ENCODE measurements around the gene NUPR1. TPM values are rescaled to one million over a fixed set of nuclear protein-coding genes. Genes with fewer than 3 reads are reported as not detected.

The NUPR1 gene
- total and polyA plus RNA-seq, 4 experiments from 2014 or later, result not detected

- DNase-seq, result peak in 4 of 5 donors; percentile 51 to 66 (median 56)
- Mint-ChIP-seq H3K4me3 (peak overlapping the region in 7 of 8 donors; percentile 54 to 86 (median 77)), H3K27ac (peak overlapping the region; percentile 90 to 97 (median 96)), H3K4me1 (peaks cover 29 to 56% (median 45%) of the 10 kb centered on the region in 4 donors), H3K36me3 (peaks cover 4 to 6% of the 10 kb centered on the region in 2 donors), H3K9me3 (peaks cover 0 to 6% (median 0%) of the 10 kb centered on the region in 8 donors), H3K27me3 (no peaks in the 10 kb centered on the region)
- Histone ChIP-seq H3K36me3 (ENCODE audit: insufficient read depth, low read length) (no peaks in the 10 kb centered on the region), H3K9me3 (ENCODE audit: control insufficient read depth in 1 of 2, low read length in 2 of 2) (no peaks in the 10 kb centered on the region), H3K4me3 (ENCODE audit: low read length in 2 of 2) (no peak overlapping the region), H3K27ac (ENCODE audit: low read depth, low read length) (peak overlapping the region; percentile 37), H3K27me3 (ENCODE audit: insufficient read depth, low read length) (no peaks in the 10 kb centered on the region), H3K4me1 (ENCODE audit: insufficient read depth, low read length) (peaks cover 38% of the 10 kb centered on the region)
- POLR2A ChIA-PET (ENCODE audit: partially characterized antibody), result interaction anchor here (0.8 to 3.6 kb wide), 15 partner anchors 9 to 46 kb away, joined by 3 to 122 read pairs (median 6); partner anchors contain the start of genes APOBR, CLN3 and SGF29
- intact Hi-C loops (cut with micrococcal nuclease), result loop anchor here (1.0 kb wide), 1 partner anchor 40 kb away; the partner anchor contains the start of gene APOBR
- CTCF ChIA-PET (ENCODE audit: partially characterized antibody), result interaction anchor here (1.0 to 2.0 kb wide), 9 partner anchors 8 to 41 kb away, joined by 3 to 12 read pairs (median 4); partner anchors contain the start of genes APOBR and SGF29
Observed at GRCh38 chr16:28534542-28535373, 4.0 kb downstream of the NUPR1 start.

DNA sequence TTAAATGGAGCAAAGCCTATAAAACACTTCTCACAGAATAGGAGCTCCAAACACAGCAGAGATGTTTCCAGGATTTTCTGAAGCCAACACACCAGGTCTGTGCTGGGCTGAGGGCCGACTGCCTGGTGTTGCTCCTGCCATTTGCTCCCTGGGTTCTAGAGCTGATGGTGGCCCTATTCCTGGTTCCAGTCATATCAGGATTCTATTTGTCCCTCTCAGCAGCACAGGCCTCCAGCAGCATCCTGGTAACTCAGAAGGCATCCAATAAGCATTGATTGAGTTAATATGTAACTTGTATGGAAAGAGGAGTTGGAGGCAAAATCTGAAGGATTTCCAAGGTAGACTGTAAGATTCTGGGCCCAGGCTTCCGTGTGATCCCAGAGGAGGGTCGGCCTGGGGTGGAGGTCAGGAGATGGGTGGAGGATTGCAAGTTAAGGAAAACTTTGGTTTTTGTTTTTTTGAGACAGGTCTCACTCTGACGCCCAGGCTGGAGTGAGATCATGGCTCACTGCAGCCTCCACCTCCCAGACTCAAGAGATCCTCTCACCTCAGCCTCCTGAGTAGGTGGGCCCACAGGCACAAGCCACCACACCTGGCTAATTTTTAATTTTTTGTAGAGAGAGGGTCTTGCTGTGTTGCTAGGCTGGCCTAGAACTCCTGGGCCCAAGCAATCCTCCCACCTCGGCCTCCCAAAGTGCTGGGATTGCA, 5.7 kb downstream of the NUPR1 start:
- no peak overlapping the region for H3K27ac ChIP-seq (ENCODE audit: low read depth, low read length)
- no peaks in the 10 kb centered on the region for H3K27me3 ChIP-seq (ENCODE audit: insufficient read depth, low read length)
- peak overlapping the region in 1 of 2 donors; percentile 8 for H3K4me3 ChIP-seq (ENCODE audit: low read length in 2 of 2)
- peak overlapping the region in 5 of 8 donors; percentile 16 to 62 (median 46) for H3K4me3 Mint-ChIP-seq
- H3K36me3 ChIP-seq (ENCODE audit: insufficient read depth, low read length), result no peaks in the 10 kb centered on the region
- DNase-seq, result no peak
- H3K9me3 ChIP-seq (ENCODE audit: control insufficient read depth in 1 of 2, low read length in 2 of 2), result no peaks in the 10 kb centered on the region
- peaks cover 38% of the 10 kb centered on the region for H3K4me1 ChIP-seq (ENCODE audit: insufficient read depth, low read length)
- peak overlapping the region in 6 of 7 donors; percentile 88 to 92 (median 89) for H3K27ac Mint-ChIP-seq
- CTCF ChIA-PET (ENCODE audit: partially characterized antibody), result interaction anchor here (2.0 kb wide), 1 partner anchor 22 kb away, joined by 7 read pairs; no protein-coding TSS in a partner anchor
- intact Hi-C loops (cut with micrococcal nuclease), result no loop called here
- peaks cover 4 to 6% of the 10 kb centered on the region in 2 donors for H3K36me3 Mint-ChIP-seq
- peaks cover 0 to 6% (median 0%) of the 10 kb centered on the region in 8 donors for H3K9me3 Mint-ChIP-seq
- H3K4me1 Mint-ChIP-seq, result peaks cover 29 to 55% (median 44%) of the 10 kb centered on the region in 4 donors
- POLR2A ChIA-PET (ENCODE audit: partially characterized antibody), result interaction anchor here (1.3 to 3.6 kb wide), 8 partner anchors 10 to 40 kb away, joined by 3 to 122 read pairs (median 13); partner anchors contain the start of genes APOBR, CLN3 and SGF29
- H3K27me3 Mint-ChIP-seq, result no peaks in the 10 kb centered on the region

GRCh38 chr16:28531777-28532744, 6.7 kb downstream of the NUPR1 start:
- H3K27ac Mint-ChIP-seq, result peak overlapping the region in 5 of 7 donors; percentile 10 to 92 (median 86)
- intact Hi-C loops (cut with micrococcal nuclease), result no loop called here

GRCh38 chr16:28529124-28529523, 9.7 kb downstream of the NUPR1 start:
- POLR2A ChIA-PET (ENCODE audit: partially characterized antibody), result interaction anchor here (1.6 kb wide), 1 partner anchor 35 kb away, joined by 5 read pairs; the partner anchor contains the start of gene APOBR

More at GRCh38 chr16:28531777-28532744, 6.7 kb downstream of the NUPR1 start:
- CTCF ChIA-PET (ENCODE audit: partially characterized antibody), result no interaction called here
- Histone ChIP-seq H3K27me3 (ENCODE audit: insufficient read depth, low read length) (no peaks in the 10 kb centered on the region), H3K4me1 (ENCODE audit: insufficient read depth, low read length) (peaks cover 38% of the 10 kb centered on the region), H3K36me3 (ENCODE audit: insufficient read depth, low read length) (no peaks in the 10 kb centered on the region), H3K27ac (ENCODE audit: low read depth, low read length) (no peak overlapping the region), H3K4me3 (ENCODE audit: low read length in 2 of 2) (no peak overlapping the region), H3K9me3 (ENCODE audit: control insufficient read depth in 1 of 2, low read length in 2 of 2) (no peaks in the 10 kb centered on the region)
- H3K9me3 Mint-ChIP-seq, result peaks cover 0 to 6% (median 0%) of the 10 kb centered on the region in 8 donors
- H3K4me1 Mint-ChIP-seq, result peaks cover 25 to 45% (median 36%) of the 10 kb centered on the region in 4 donors
- peak overlapping the region in 2 of 8 donors; percentile 5 to 50 for H3K4me3 Mint-ChIP-seq
- no peaks in the 10 kb centered on the region for H3K27me3 Mint-ChIP-seq
- DNase-seq, result no peak
- peaks cover 4 to 6% of the 10 kb centered on the region in 2 donors for H3K36me3 Mint-ChIP-seq
- POLR2A ChIA-PET (ENCODE audit: partially characterized antibody), result interaction anchor here (0.8 to 3.6 kb wide), 5 partner anchors 9 to 39 kb away, joined by 3 to 122 read pairs (median 4); partner anchors contain the start of genes APOBR and CLN3

GRCh38 chr16:28528463-28528867, 10.3 kb downstream of the NUPR1 start:
- POLR2A ChIA-PET (ENCODE audit: partially characterized antibody), result interaction anchor here (1.6 kb wide), 1 partner anchor 34 kb away, joined by 5 read pairs; the partner anchor contains the start of gene APOBR
- intact Hi-C loops (cut with micrococcal nuclease), result no loop called here

More at GRCh38 chr16:28529124-28529523, 9.7 kb downstream of the NUPR1 start:
- Mint-ChIP-seq H3K36me3 (peaks cover 0 to under 1% of the 10 kb centered on the region in 2 donors), H3K27ac (no peak overlapping the region), H3K9me3 (no peaks in the 10 kb centered on the region), H3K27me3 (no peaks in the 10 kb centered on the region), H3K4me3 (no peak overlapping the region), H3K4me1 (peaks cover 12 to 32% (median 23%) of the 10 kb centered on the region in 4 donors)
- Histone ChIP-seq H3K4me3 (ENCODE audit: low read length in 2 of 2) (no peak overlapping the region), H3K27me3 (ENCODE audit: insufficient read depth, low read length) (no peaks in the 10 kb centered on the region), H3K4me1 (ENCODE audit: insufficient read depth, low read length) (peaks cover 28% of the 10 kb centered on the region), H3K27ac (ENCODE audit: low read depth, low read length) (no peak overlapping the region), H3K36me3 (ENCODE audit: insufficient read depth, low read length) (no peaks in the 10 kb centered on the region), H3K9me3 (ENCODE audit: control insufficient read depth in 1 of 2, low read length in 2 of 2) (no peaks in the 10 kb centered on the region)
- DNase-seq, result no peak
- CTCF ChIA-PET (ENCODE audit: partially characterized antibody), result interaction anchor here (2.0 kb wide), 1 partner anchor 7 kb away, joined by 7 read pairs; no protein-coding TSS in a partner anchor
- intact Hi-C loops (cut with micrococcal nuclease), result no loop called here

DNA sequence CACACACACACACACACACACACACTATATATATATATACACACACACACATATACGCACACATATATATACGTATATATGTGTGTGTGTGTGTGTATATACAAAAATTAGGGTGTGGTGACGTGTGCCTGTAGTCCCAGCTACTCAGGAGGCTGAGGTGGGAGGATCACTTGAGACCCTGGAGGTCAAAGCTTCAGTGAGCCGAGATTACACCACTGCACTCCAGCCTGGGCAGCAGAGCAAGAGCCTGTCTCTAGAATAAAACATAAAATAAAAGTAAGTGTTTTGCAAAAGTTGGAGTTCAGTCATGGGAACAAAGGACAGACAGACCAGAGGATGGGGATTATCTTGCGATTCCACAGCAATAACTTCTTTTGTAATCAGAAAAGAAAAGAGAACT, 10.8 kb downstream of the NUPR1 start:
- POLR2A ChIA-PET (ENCODE audit: partially characterized antibody), result interaction anchor here (1.6 kb wide), 1 partner anchor 34 kb away, joined by 5 read pairs; the partner anchor contains the start of gene APOBR
- intact Hi-C loops (cut with micrococcal nuclease), result no loop called here
- no peaks in the 10 kb centered on the region for H3K27me3 Mint-ChIP-seq
- Histone ChIP-seq H3K4me1 (ENCODE audit: insufficient read depth, low read length) (peaks cover 17% of the 10 kb centered on the region), H3K4me3 (ENCODE audit: low read length in 2 of 2) (no peak overlapping the region), H3K36me3 (ENCODE audit: insufficient read depth, low read length) (no peaks in the 10 kb centered on the region), H3K27ac (ENCODE audit: low read depth, low read length) (no peak overlapping the region), H3K9me3 (ENCODE audit: control insufficient read depth in 1 of 2, low read length in 2 of 2) (no peaks in the 10 kb centered on the region), H3K27me3 (ENCODE audit: insufficient read depth, low read length) (no peaks in the 10 kb centered on the region)
- no peak for DNase-seq
- H3K27ac Mint-ChIP-seq, result no peak overlapping the region
- H3K4me1 Mint-ChIP-seq, result peaks cover 7 to 20% (median 15%) of the 10 kb centered on the region in 4 donors
- CTCF ChIA-PET (ENCODE audit: partially characterized antibody), result interaction anchor here (0.6 kb wide), 1 partner anchor 12 kb away, joined by 4 read pairs; no protein-coding TSS in a partner anchor
- H3K36me3 Mint-ChIP-seq, result no peaks in the 10 kb centered on the region
- no peaks in the 10 kb centered on the region for H3K9me3 Mint-ChIP-seq
- no peak overlapping the region for H3K4me3 Mint-ChIP-seq

More at GRCh38 chr16:28528463-28528867, 10.3 kb downstream of the NUPR1 start:
- H3K36me3 ChIP-seq (ENCODE audit: insufficient read depth, low read length), result no peaks in the 10 kb centered on the region
- peaks cover 21% of the 10 kb centered on the region for H3K4me1 ChIP-seq (ENCODE audit: insufficient read depth, low read length)
- H3K27me3 ChIP-seq (ENCODE audit: insufficient read depth, low read length), result no peaks in the 10 kb centered on the region
- CTCF ChIA-PET (ENCODE audit: partially characterized antibody), result no interaction called here
- peaks cover 8 to 25% (median 18%) of the 10 kb centered on the region in 4 donors for H3K4me1 Mint-ChIP-seq
- H3K4me3 ChIP-seq (ENCODE audit: low read length in 2 of 2), result no peak overlapping the region
- H3K27ac Mint-ChIP-seq, result no peak overlapping the region
- H3K27me3 Mint-ChIP-seq, result no peaks in the 10 kb centered on the region
- H3K27ac ChIP-seq (ENCODE audit: low read depth, low read length), result no peak overlapping the region
- H3K9me3 ChIP-seq (ENCODE audit: control insufficient read depth in 1 of 2, low read length in 2 of 2), result no peaks in the 10 kb centered on the region
- H3K4me3 Mint-ChIP-seq, result no peak overlapping the region
- H3K36me3 Mint-ChIP-seq, result no peaks in the 10 kb centered on the region
- H3K9me3 Mint-ChIP-seq, result no peaks in the 10 kb centered on the region
- DNase-seq, result no peak
